IMR-90 (cell line): ENCODE data around the gene CLDN25. TPM values are rescaled to one million over a fixed set of nuclear protein-coding genes. Genes with fewer than 3 reads are reported as not detected.

Experiments
- ATAC-seq: fragments of 200-7000 bp; cut with Tn5 transposase; 2 replicates; pipeline ENCODE4 v1.9.1; 2020; ENCODE audit warnings: low read depth, mild to moderate bottlenecking, moderate library complexity
- BruUV-seq: library from RNA; stranded (reverse); fragments of 400-500 nt; replicated peaks from 2 replicates; lab custom pipeline; 2021; lab: Mats Ljungman, UMichigan
- CTCF ChIA-PET: fragments of 300-600 bp; formaldehyde crosslinking; extraction: SDS; loops from one replicate; lab custom pipeline; 2021; ENCODE audit warnings: antibody characterized with exemption; lab: Yijun Ruan, JAX
- POLR2A ChIA-PET: fragments of 300-600 bp; sonication (Branson Sonifier 250); formaldehyde crosslinking; loops from one replicate; lab custom pipeline; 2022; ENCODE audit warnings: antibody characterized with exemption; ENCODE audit not compliant: unreplicated experiment; lab: Charles Lee
- DNase-seq: peaks from one replicate; pipeline ENCODE4 v3.0.0; 2013
- H2AFZ ChIP-seq: replicated peaks from 2 replicates; pipeline ENCODE3; 2013; ENCODE audit warnings: low read length, mild to moderate bottlenecking; ENCODE audit not compliant: poor library complexity
- H2AK5ac ChIP-seq: 2 replicates; pipeline ENCODE4 v1.6.1; 2013; ENCODE audit warnings: low read depth, low read length, inconsistent platforms
- H2AK9ac ChIP-seq: replicated peaks from 2 replicates; pipeline ENCODE3; 2013; ENCODE audit warnings: mild to moderate bottlenecking, low read depth, low read length, moderate library complexity; ENCODE audit not compliant: poor library complexity
- H2BK120ac ChIP-seq: 2 replicates; pipeline ENCODE4 v1.6.1; 2013; ENCODE audit warnings: low read depth, low read length, inconsistent platforms
- H2BK15ac ChIP-seq: 3 replicates; pipeline ENCODE4 v1.6.1; 2013; ENCODE audit warnings: low read depth, low read length, inconsistent platforms
- H2BK20ac ChIP-seq: 2 replicates; pipeline ENCODE4 v1.6.1; 2013; ENCODE audit warnings: low read depth, mild to moderate bottlenecking, inconsistent platforms, low read length, moderate library complexity
- H2BK5ac ChIP-seq: 2 replicates; pipeline ENCODE4 v1.6.1; 2013; ENCODE audit warnings: mild to moderate bottlenecking, low read depth, low read length, inconsistent platforms; ENCODE audit not compliant: poor library complexity, severe bottlenecking
- H3K14ac ChIP-seq: replicated peaks from 2 replicates; pipeline ENCODE4 v1.6.1; 2013; ENCODE audit warnings: low read depth, low read length, inconsistent platforms
- H3K18ac ChIP-seq: 2 replicates; pipeline ENCODE4 v1.6.1; 2013; ENCODE audit warnings: low read depth, low read length, control low read depth
- H3K23ac ChIP-seq: 2 replicates; pipeline ENCODE4 v1.6.1; 2013; ENCODE audit warnings: low read depth, low read length, inconsistent platforms
- H3K27ac ChIP-seq: 2 replicates; pipeline ENCODE4 v1.5.1; 2013; ENCODE audit warnings: mild to moderate bottlenecking, control low read depth, low read length; ENCODE audit not compliant: insufficient read depth
- H3K27me3 ChIP-seq: 2 replicates; pipeline ENCODE4 v1.6.1; 2013; ENCODE audit warnings: low read length; ENCODE audit not compliant: control insufficient read depth, insufficient read depth
- H3K36me3 ChIP-seq: 2 replicates; pipeline ENCODE4 v1.6.1; 2013; ENCODE audit warnings: low read length, mixed read lengths; ENCODE audit not compliant: control insufficient read depth, insufficient read depth
- H3K4ac ChIP-seq: 2 replicates; pipeline ENCODE4 v1.6.1; 2013; ENCODE audit warnings: low read depth, low read length, inconsistent platforms
- H3K4me1 ChIP-seq: 2 replicates; pipeline ENCODE4 v1.6.1; 2013; ENCODE audit warnings: low read length, mixed read lengths; ENCODE audit not compliant: control insufficient read depth, insufficient read depth
- H3K4me2 ChIP-seq: 2 replicates; pipeline ENCODE4 v1.6.1; 2013; ENCODE audit warnings: low read depth, mild to moderate bottlenecking, control low read depth, low read length, moderate library complexity
- H3K4me3 ChIP-seq: 2 replicates; pipeline ENCODE4 v1.5.1; 2013; ENCODE audit warnings: low read depth, mild to moderate bottlenecking, control low read depth, low read length, moderate library complexity; ENCODE audit not compliant: insufficient read depth
- H3K56ac ChIP-seq: 2 replicates; pipeline ENCODE4 v1.6.1; 2013; ENCODE audit warnings: low read length, inconsistent platforms; ENCODE audit not compliant: insufficient read depth; ENCODE audit errors: extremely low read depth
- H3K79me1 ChIP-seq, 2 experiments: 2 replicates each; pipeline ENCODE4 v1.6.1; 2013; ENCODE audit warnings: low read length in 2 of 2, inconsistent platforms in 1 of 2, low read depth in 1 of 2
- H3K9ac ChIP-seq: 2 replicates; pipeline ENCODE4 v1.6.1; 2013; ENCODE audit warnings: low read depth, low read length, control low read depth
- H3K9me1 ChIP-seq: 2 replicates; pipeline ENCODE4 v1.6.1; 2013; ENCODE audit warnings: low read length, inconsistent platforms; ENCODE audit not compliant: insufficient read depth
- H3K9me3 ChIP-seq: 2 replicates; pipeline ENCODE4 v1.6.1; 2013; ENCODE audit warnings: low read length; ENCODE audit not compliant: control insufficient read depth, insufficient read depth
- H4K20me1 ChIP-seq: 2 replicates; pipeline ENCODE4 v1.6.1; 2013; ENCODE audit warnings: low read length, inconsistent platforms; ENCODE audit not compliant: insufficient read depth
- H4K5ac ChIP-seq: 2 replicates; pipeline ENCODE4 v1.6.1; 2013; ENCODE audit warnings: mild to moderate bottlenecking, low read depth, low read length, control low read depth
- H4K8ac ChIP-seq, 2 experiments: 2 replicates each; pipeline ENCODE4 v1.6.1; 2013; ENCODE audit warnings: low read depth in 2 of 2, low read length in 2 of 2, control low read depth in 1 of 2, inconsistent platforms in 1 of 2
- H4K91ac ChIP-seq: 2 replicates; pipeline ENCODE4 v1.6.1; 2013; ENCODE audit warnings: low read depth, low read length, inconsistent platforms; ENCODE audit not compliant: insufficient read depth
- CEBPB ChIP-seq: IDR thresholded peaks from 2 replicates; pipeline ENCODE4 v1.6.1; 2012; ENCODE audit warnings: low read depth, low read length, improper control_type of control experiment
- CHD1 ChIP-seq: IDR thresholded peaks from 2 replicates; pipeline ENCODE4 v1.6.1; 2012; ENCODE audit warnings: low read depth, low read length, improper control_type of control experiment
- MAFK ChIP-seq: IDR thresholded peaks from 2 replicates; pipeline ENCODE4 v1.6.1; 2012; ENCODE audit warnings: low read depth, low read length, improper control_type of control experiment
- MAZ ChIP-seq: IDR thresholded peaks from 2 replicates; pipeline ENCODE4 v1.6.1; 2012; ENCODE audit warnings: low read depth, mild to moderate bottlenecking, low read length, improper control_type of control experiment, moderate library complexity, borderline replicate concordance
- MXI1 ChIP-seq: IDR thresholded peaks from 2 replicates; pipeline ENCODE4 v1.6.1; 2012; ENCODE audit warnings: low read depth, mild to moderate bottlenecking, low read length, moderate library complexity, borderline replicate concordance
- NFE2L2 ChIP-seq: fragments of 150-350 bp; IDR thresholded peaks from 2 replicates; pipeline ENCODE4 v1.6.1; 2016; ENCODE audit warnings: low read depth, mild to moderate bottlenecking, low read length
- RAD21 ChIP-seq: IDR thresholded peaks from 2 replicates; pipeline ENCODE4 v1.6.1; 2012; ENCODE audit warnings: low read length, improper control_type of control experiment
- RCOR1 ChIP-seq: IDR thresholded peaks from 2 replicates; pipeline ENCODE4 v1.6.1; 2012; ENCODE audit warnings: mild to moderate bottlenecking, low read length, improper control_type of control experiment; ENCODE audit not compliant: insufficient replicate concordance
- RFX5 ChIP-seq: IDR thresholded peaks from 2 replicates; pipeline ENCODE4 v1.8.0; 2012; ENCODE audit warnings: low read depth, mild to moderate bottlenecking, low read length, moderate library complexity
- SMC3 ChIP-seq: fragments of 150-350 bp; IDR thresholded peaks from 2 replicates; pipeline ENCODE4 v1.6.1; 2016; ENCODE audit warnings: low read depth, mild to moderate bottlenecking, antibody characterized with exemption, low read length, moderate library complexity
- WGBS, 2 experiments: methylation state at CpG; one replicate each; pipeline versions ENCODE4 v1.1.5 to v1.1.7; 2013; ENCODE audit warnings: missing lambda C conversion rate in 2 of 2; ENCODE audit not compliant: insufficient read length in 1 of 2; ENCODE audit errors: extremely low coverage in 2 of 2; 5-methylcytosine and 5-hydroxymethylcytosine counted together
- dilution Hi-C: fragments of 300-500 bp; cut with HindIII; formaldehyde crosslinking; loops from one replicate; pipeline ENCODE4 v1.14.3; 2018; ENCODE audit warnings: low sequenced_read_pairs; ENCODE audit not compliant: unreplicated experiment
- in situ Hi-C: fragments of 300-500 bp; cut with MboI; formaldehyde crosslinking; loops from 3 replicates; pipeline ENCODE4 v1.14.3; 2019; ENCODE audit warnings: low sequenced_read_pairs, inconsistent platforms, mixed read lengths
- intact Hi-C: fragments of 100-400 bp; cut with micrococcal nuclease; formaldehyde crosslinking; loops from 2 replicates; pipeline ENCODE4 v1.10.0; 2022
- polyA plus RNA-seq, 3 experiments: library from polyadenylated mRNA; depleted of rRNA; stranded (reverse); fragments of >200 nt; gene quantifications; 2 replicates each; pipeline ENCODE4 v1.2.3, GENCODE V29; 2012; ENCODE audit warnings: low replicate concordance in 1 of 3
- total RNA-seq: library from RNA; depleted of rRNA; stranded (reverse); fragments of >200 nt; gene quantifications from 2 replicates; pipeline ENCODE4 v1.2.3, GENCODE V29; 2012
- TF ChIP-seq, protein P1 (sequence below): conservative IDR thresholded peaks from 2 replicates; pipeline ENCODE4 v1.5.1; 2012; ENCODE audit warnings: mild to moderate bottlenecking, low read depth, low read length, improper control_type of control experiment
- TF ChIP-seq, protein P2 (sequence below): fragments of 150-350 bp; IDR thresholded peaks from 2 replicates; pipeline ENCODE4 v1.6.1; 2016; ENCODE audit warnings: low read depth, mild to moderate bottlenecking, low read length, moderate library complexity, borderline replicate concordance

CLDN25 gene
- total and polyA plus RNA-seq, 2 of the 4 experiments (the other 2 are of a cell fraction), result not detected

DNA sequence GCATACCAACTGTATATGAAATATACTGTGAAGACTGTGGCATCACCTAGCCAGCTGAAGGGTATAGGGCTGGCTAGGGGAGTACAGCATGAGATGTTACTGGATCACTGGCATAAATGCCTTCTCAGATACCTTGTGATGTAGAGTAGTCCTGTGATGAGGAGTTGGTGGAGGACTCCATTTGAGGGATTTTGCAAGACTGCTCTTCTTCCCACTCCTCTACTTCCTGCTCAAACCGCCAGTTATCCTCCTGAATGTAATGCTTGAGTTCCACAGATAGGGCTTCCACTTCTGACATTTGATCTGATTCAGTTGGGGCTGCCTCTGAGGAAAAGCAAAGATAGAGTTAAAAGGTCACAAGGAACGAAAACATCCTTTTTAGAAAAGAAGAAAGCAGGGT is 29.3 kb downstream of the CLDN25 start:
- Histone ChIP-seq H4K20me1 (no peaks in the 10 kb centered on the region), H2BK20ac (no peak overlapping the region), H3K27me3 (no peaks in the 10 kb centered on the region), H3K4ac (no peak overlapping the region), H3K9me3 (no peaks in the 10 kb centered on the region), H4K5ac (no peak overlapping the region), H3K4me1 (no peaks in the 10 kb centered on the region), H2BK120ac (no peak overlapping the region), H3K27ac (no peak overlapping the region), H2AK5ac (no peak overlapping the region), H2BK15ac (no peak overlapping the region), H4K8ac (no peak overlapping the region), H3K4me2 (no peak overlapping the region), H3K14ac (no peak overlapping the region), H3K23ac (no peak overlapping the region), H4K91ac (no peak overlapping the region), H3K9me1 (no peaks in the 10 kb centered on the region), H3K36me3 (peaks cover 8% of the 10 kb centered on the region), H3K4me3 (no peak overlapping the region), H2BK5ac (no peak overlapping the region), H3K9ac (no peak overlapping the region), H2AK9ac (no peak overlapping the region), H2AFZ (no peak overlapping the region), H3K18ac (no peak overlapping the region), H3K56ac (no peak overlapping the region), H3K79me1 (no peaks in the 10 kb centered on the region)
- in situ Hi-C loops, result no loop called here
- no CpG with 5 or more reads among the region's 2 CpGs for WGBS, 2 experiments
- BruUV-seq, result no TSS peak
- TF ChIP-seq RAD21, result no peak
- TF ChIP-seq, protein P1, sequence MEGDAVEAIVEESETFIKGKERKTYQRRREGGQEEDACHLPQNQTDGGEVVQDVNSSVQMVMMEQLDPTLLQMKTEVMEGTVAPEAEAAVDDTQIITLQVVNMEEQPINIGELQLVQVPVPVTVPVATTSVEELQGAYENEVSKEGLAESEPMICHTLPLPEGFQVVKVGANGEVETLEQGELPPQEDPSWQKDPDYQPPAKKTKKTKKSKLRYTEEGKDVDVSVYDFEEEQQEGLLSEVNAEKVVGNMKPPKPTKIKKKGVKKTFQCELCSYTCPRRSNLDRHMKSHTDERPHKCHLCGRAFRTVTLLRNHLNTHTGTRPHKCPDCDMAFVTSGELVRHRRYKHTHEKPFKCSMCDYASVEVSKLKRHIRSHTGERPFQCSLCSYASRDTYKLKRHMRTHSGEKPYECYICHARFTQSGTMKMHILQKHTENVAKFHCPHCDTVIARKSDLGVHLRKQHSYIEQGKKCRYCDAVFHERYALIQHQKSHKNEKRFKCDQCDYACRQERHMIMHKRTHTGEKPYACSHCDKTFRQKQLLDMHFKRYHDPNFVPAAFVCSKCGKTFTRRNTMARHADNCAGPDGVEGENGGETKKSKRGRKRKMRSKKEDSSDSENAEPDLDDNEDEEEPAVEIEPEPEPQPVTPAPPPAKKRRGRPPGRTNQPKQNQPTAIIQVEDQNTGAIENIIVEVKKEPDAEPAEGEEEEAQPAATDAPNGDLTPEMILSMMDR, result no peak
- TF ChIP-seq MXI1, result no peak
- no peak for TF ChIP-seq CEBPB
- TF ChIP-seq NFE2L2, result no peak
- TF ChIP-seq CHD1, result no peak
- TF ChIP-seq MAZ, result no peak
- no peak for TF ChIP-seq SMC3
- TF ChIP-seq, protein P2, sequence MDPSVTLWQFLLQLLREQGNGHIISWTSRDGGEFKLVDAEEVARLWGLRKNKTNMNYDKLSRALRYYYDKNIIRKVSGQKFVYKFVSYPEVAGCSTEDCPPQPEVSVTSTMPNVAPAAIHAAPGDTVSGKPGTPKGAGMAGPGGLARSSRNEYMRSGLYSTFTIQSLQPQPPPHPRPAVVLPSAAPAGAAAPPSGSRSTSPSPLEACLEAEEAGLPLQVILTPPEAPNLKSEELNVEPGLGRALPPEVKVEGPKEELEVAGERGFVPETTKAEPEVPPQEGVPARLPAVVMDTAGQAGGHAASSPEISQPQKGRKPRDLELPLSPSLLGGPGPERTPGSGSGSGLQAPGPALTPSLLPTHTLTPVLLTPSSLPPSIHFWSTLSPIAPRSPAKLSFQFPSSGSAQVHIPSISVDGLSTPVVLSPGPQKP, result no peak
- TF ChIP-seq MAFK, result no peak
- no peak for TF ChIP-seq RFX5
- TF ChIP-seq RCOR1, result no peak
- dilution Hi-C loops, result no loop called here
- ATAC-seq, result no peak
- no peak for DNase-seq
- CTCF ChIA-PET, result no interaction called here
- POLR2A ChIA-PET, result no interaction called here
- intact Hi-C loops, result no loop called here
